ENCODE measurements around the gene TULP4. TPM values are rescaled to one million over a fixed set of nuclear protein-coding genes. Genes with fewer than 3 reads are reported as not detected.

TULP4 gene
- total RNA-seq, 1 experiment from 2014 or later: 64.6 TPM

DNA sequence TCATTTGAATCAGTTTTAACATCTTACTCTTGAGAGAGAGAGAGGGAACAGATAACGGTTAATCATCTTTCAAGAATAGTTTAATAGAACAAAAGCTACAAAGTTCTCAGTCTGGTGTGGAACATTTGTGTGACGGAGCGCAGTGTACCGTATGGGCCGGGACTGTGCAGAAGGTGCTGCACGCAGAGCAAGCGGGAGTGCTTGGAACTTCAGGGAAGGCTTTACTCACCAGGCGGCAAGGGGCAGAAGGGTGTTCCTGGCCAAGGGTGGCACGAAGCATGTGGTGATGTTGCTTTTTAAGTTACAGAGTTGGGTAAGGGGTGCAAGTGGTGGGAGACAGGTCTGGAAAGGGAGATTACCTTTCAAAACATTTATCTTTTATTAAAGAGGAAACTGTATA, 95.7 kb downstream of the TULP4 start:
- no peak overlapping the region for H3K27ac ChIP-seq (ENCODE audit: insufficient read length, low read depth, low read length)
- no CpG with 5 or more reads among the region's 9 CpGs for WGBS (ENCODE audit: extremely low coverage, insufficient read length, low lambda C conversion rate)

More for the DNA sequence above, 95.7 kb downstream of the TULP4 start:
- Histone ChIP-seq H3K4me2 (ENCODE audit: insufficient read depth, insufficient read length, low read length) (no peak overlapping the region), H2AFZ (ENCODE audit: low read length) (no peak overlapping the region), H3K79me1 (ENCODE audit: insufficient read depth, low read depth, low read length, poor library complexity, severe bottlenecking) (no peaks in the 10 kb centered on the region), H3K4ac (ENCODE audit: low read depth, low read length) (no peak overlapping the region), H2BK20ac (ENCODE audit: low read depth, low read length, poor library complexity, severe bottlenecking) (no peak overlapping the region), H2AK5ac (ENCODE audit: insufficient read length, low read length) (no peak overlapping the region), H3K23ac (ENCODE audit: insufficient read length, low read depth, low read length) (no peak overlapping the region), H4K20me1 (ENCODE audit: control insufficient read depth, insufficient read depth, insufficient read length) (no peaks in the 10 kb centered on the region), H4K91ac (ENCODE audit: insufficient read length, low read depth, low read length) (no peak overlapping the region), H3K23me2 (ENCODE audit: insufficient read length, low read depth, low read length, poor library complexity, severe bottlenecking) (no peaks in the 10 kb centered on the region), H3K14ac (ENCODE audit: insufficient read depth, low read length) (no peak overlapping the region), H4K5ac (ENCODE audit: insufficient read length, low read depth, low read length) (no peak overlapping the region), H2BK15ac (ENCODE audit: low read depth, low read length) (no peak overlapping the region), H3K9me3 (ENCODE audit: control insufficient read depth, low read depth, low read length) (no peaks in the 10 kb centered on the region), H4K8ac (replicated peaks; ENCODE audit: insufficient read length, low read depth, low read length) (no peak overlapping the region), H3K79me2 (ENCODE audit: insufficient read depth, low read length) (no peaks in the 10 kb centered on the region), H2BK120ac (ENCODE audit: low read depth, low read length, poor library complexity, severe bottlenecking) (no peak overlapping the region), H3K56ac (ENCODE audit: insufficient read length, low read depth, low read length) (no peak overlapping the region), H3K27me3 (ENCODE audit: insufficient read depth, low read length) (no peaks in the 10 kb centered on the region), H3T11ph (ENCODE audit: low read length) (no peak overlapping the region), H3K4me1 (ENCODE audit: insufficient read depth, low read length) (no peaks in the 10 kb centered on the region), H3K9ac (ENCODE audit: extremely low read depth, insufficient read length, low read length) (no peak overlapping the region), H3K18ac (ENCODE audit: insufficient read length, low read depth, low read length) (no peak overlapping the region), H2BK5ac (ENCODE audit: insufficient read length, low read length) (no peak overlapping the region), H2BK12ac (ENCODE audit: insufficient read length, low read depth, low read length) (no peak overlapping the region)
- no peak overlapping the region for H3K4me3 Mint-ChIP-seq
- H3K4me1 Mint-ChIP-seq: peaks cover 23 to 24% of the 10 kb centered on the region in 2 experiments
- no peak overlapping the region; a peak in 1 of 7 replicates for H3K27ac Mint-ChIP-seq
- H3K9me3 Mint-ChIP-seq: no peaks in the 10 kb centered on the region
- TF ChIP-seq, protein P1, sequence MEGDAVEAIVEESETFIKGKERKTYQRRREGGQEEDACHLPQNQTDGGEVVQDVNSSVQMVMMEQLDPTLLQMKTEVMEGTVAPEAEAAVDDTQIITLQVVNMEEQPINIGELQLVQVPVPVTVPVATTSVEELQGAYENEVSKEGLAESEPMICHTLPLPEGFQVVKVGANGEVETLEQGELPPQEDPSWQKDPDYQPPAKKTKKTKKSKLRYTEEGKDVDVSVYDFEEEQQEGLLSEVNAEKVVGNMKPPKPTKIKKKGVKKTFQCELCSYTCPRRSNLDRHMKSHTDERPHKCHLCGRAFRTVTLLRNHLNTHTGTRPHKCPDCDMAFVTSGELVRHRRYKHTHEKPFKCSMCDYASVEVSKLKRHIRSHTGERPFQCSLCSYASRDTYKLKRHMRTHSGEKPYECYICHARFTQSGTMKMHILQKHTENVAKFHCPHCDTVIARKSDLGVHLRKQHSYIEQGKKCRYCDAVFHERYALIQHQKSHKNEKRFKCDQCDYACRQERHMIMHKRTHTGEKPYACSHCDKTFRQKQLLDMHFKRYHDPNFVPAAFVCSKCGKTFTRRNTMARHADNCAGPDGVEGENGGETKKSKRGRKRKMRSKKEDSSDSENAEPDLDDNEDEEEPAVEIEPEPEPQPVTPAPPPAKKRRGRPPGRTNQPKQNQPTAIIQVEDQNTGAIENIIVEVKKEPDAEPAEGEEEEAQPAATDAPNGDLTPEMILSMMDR (conservative IDR thresholded peaks at IDR 0.05): no peak
- H3K36me3 Mint-ChIP-seq (ENCODE audit: insufficient read depth in 1 of 3, low read depth in 3 of 3): peaks cover 4 to 5% (median 5%) of the 10 kb centered on the region in 3 experiments; a peak in 5 of 7 replicates
- DNase-seq: no peak
- no peaks in the 10 kb centered on the region for H3K27me3 Mint-ChIP-seq (ENCODE audit: low read depth)

Measured in H9 (cell line).